ENCODE data around the gene MEMO1. TPM values are rescaled to one million over a fixed set of nuclear protein-coding genes. Genes with fewer than 3 reads are reported as not detected.

Gene MEMO1
- total and polyA plus RNA-seq, 9 of the 15 experiments (the other 6 are each of a cell fraction or from before 2014, with no cell fraction given): 22.1 to 87.7 (median 61.2) TPM

GRCh38 chr2:32039447-32040219 is 28.8 kb upstream of the MEMO1 start, which contains the start of gene DPY30 (continued):
- TF ChIP-seq TEAD4 (IDR thresholded peaks at IDR 0.05; ENCODE audit: low read length) (no peak), TEAD4 (CRISPR knock-in tag; IDR thresholded peaks at IDR 0.05; ENCODE audit: borderline replicate concordance) (no peak), SNRNP70 (optimal IDR thresholded peaks at IDR 0.05; ENCODE audit: low read depth, low read length) (no peak), MAZ (CRISPR knock-in tag; conservative IDR thresholded peaks at IDR 0.05 in 1 of 2, IDR thresholded peaks at IDR 0.05 in 1 of 2) (peak; percentile 72 to 75; a peak in 3 of 4 replicates), PATZ1 (CRISPR knock-in tag; IDR thresholded peaks at IDR 0.05; ENCODE audit: borderline replicate concordance) (no peak), ZFP91 (CRISPR knock-in tag; IDR thresholded peaks at IDR 0.05) (no peak), CREB3L1 (IDR thresholded peaks at IDR 0.05; ENCODE audit: borderline replicate concordance, low read depth) (no peak), DMBX1 (CRISPR knock-in tag; IDR thresholded peaks at IDR 0.05; ENCODE audit: borderline replicate concordance) (no peak; the same call in 1 of the 2 replicates), CBX1 (IDR thresholded peaks at IDR 0.05; ENCODE audit: low read depth) (peak; percentile 84; the same call in 1 of the 2 replicates), ZEB2 (IDR thresholded peaks at IDR 0.05) (peak; percentile 13; the same call in 1 of the 2 replicates), ZNF165 (CRISPR knock-in tag; IDR thresholded peaks at IDR 0.05; ENCODE audit: borderline replicate concordance) (no peak), ZFPM2 (CRISPR knock-in tag; IDR thresholded peaks at IDR 0.05) (no peak), POLR2B (IDR thresholded peaks at IDR 0.05; ENCODE audit: low read depth, partially characterized antibody) (peak; percentile 97), SETDB1 (IDR thresholded peaks at IDR 0.05; ENCODE audit: low read length) (no peak), TEAD2 (tag; IDR thresholded peaks at IDR 0.05) (no peak), ARNT (IDR thresholded peaks at IDR 0.05) (no peak), HBP1 (CRISPR knock-in tag; IDR thresholded peaks at IDR 0.05) (no peak)
